ENCODE data around the gene OVOL2.

DNA sequence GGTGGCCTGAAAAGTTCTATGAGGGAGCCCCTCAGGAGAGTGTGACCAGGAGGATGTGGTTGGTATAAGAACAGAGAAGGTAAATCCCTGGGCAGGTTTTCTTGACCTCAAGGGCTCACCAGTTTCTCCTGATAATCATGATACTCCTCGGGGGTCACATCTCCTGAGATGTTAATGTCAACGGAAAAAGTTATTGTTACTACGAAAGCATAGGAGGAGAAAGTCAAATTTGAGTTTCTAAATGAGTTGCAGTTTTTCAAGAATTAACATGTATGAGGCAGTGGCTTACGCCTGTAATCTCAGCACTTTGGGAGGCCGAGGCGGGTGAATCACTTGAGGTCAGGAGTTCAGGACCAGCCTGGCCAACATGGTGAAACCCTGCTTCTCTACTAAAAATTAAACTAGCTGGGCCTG, 65.5 kb downstream of the OVOL2 start:
- no peak for TF ChIP-seq CTCF (IDR thresholded peaks at IDR 0.05)
- TF ChIP-seq POLR2A (IDR thresholded peaks at IDR 0.05), result no peak

Measured in esophagus squamous epithelium (tissue), 4 donors.